DLD1 (cell line): ENCODE measurements around the gene DCTN1.

Experiments used
- in situ Hi-C: cut with HindIII; loops from 2 replicates; pipeline ENCODE4 v1.10.0; 2017; ENCODE audit warnings: low sequenced_read_pairs

Gene DCTN1

GRCh38 chr2:74414441-74414840 is 34.3 kb upstream of the DCTN1 start:
- in situ Hi-C loops, result no loop called here

GRCh38 chr2:74413001-74413698 is 33.0 kb upstream of the DCTN1 start:
- in situ Hi-C loops, result no loop called here

DNA sequence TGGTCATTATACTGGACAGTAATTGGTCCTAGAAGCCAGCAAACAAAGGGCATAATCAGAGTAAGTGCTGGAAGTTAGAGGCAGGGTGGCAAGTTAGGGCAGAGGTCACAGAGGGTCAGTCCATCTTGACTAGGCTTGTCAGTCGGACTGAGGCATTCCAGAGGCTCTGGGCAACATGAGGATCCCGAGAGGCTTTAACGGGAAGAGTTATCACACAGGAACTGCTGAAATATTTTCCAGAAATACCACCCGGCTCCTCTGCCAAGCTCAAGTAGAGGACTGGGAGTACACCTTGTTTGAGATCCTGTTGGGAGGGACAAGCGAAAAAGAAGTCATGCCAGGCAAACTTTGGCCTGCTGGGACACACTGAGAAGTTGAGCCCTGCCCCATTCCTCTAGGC is 27.6 kb upstream of the DCTN1 start:
- in situ Hi-C loops, result no loop called here

DNA sequence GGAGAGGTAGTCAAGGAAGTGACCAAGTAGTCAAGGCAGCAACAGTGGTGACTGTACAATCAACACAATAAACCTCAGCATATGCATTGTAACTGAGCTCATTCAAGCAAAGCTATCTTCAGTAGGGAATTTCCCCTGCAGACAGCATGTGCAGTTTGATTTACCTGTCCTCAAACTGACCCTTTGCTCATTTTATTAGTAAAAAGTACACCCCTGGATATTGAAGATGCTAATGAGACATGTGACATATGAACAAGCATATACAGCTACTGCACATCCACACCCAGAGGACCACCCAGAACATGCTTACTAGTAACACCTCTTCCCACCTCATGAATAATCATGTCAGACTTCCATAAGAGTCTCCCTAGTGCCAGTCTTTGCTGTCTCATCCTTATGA is 25.9 kb upstream of the DCTN1 start:
- in situ Hi-C loops, result no loop called here

- in situ Hi-C loops, result no loop called here
These were observed 21.8 kb upstream of the DCTN1 start for GRCh38 chr2:74401891-74402290.

- in situ Hi-C loops, result no loop called here
These were observed 19.7 kb upstream of the DCTN1 start for GRCh38 chr2:74399785-74400184.

DNA sequence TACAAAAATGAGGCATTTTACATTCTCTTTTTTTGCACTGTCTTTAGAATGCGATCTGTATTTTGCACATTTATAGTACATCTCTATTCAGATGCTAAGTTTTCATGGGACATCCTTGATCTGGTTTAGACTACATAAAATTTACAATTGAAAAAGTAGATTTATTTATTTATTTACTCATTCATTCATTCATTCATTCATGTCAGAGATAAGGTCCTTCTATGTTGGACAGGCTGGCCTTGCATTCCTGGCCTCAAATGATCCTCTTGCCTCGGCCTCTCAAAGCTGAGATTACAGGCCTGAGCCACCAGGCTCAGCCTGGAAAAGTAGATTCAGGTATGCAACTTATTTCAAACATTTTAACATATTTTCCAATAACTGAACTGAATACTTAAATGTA is 16.0 kb upstream of the DCTN1 start:
- in situ Hi-C loops, result no loop called here

- in situ Hi-C loops, result no loop called here
These were observed 13.4 kb upstream of the DCTN1 start for GRCh38 chr2:74393525-74393924.

- in situ Hi-C loops, result no loop called here
These were observed 12.3 kb upstream of the DCTN1 start for GRCh38 chr2:74392449-74392743.

DNA sequence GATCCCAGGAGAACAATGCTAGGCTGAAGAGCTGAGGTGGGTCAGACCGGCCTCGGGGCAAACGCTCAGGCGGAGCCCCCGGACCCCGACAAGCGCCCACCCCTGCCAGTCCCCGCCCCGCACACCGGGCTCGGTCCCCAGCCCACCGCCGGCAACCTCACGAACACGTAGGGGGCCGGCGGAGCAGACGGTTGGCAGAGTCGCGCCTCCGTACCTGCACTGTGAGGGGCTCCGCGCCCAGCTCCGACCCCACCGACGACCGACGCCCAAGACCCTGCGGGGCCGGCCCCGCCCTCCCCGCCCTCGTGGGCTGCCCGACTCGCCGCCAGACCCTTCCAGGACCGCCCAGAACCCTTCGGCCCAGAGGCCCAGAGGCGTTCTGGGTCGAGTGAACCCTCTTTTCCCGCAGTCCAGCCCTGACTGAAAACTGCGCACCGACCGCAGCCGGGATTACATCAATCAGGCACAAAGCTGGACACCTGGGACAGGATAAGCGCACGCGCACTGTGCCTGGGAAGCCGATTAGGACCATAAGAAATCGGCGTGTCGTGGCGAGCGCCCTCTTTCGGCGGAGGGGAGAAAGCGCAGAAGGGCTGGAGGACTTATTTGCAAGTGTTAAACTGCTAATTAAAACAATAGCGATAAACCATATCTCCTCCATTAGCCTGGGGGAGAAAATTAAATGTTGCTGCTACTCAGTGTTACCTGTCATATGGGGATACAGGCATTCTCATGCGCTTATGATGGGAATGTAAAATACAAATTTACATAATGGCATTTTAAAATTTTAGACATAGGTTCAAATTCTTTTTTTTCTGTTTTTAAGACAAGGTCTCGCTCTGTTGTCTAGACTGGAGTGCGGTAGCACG is 11.7 kb upstream of the DCTN1 start:
- in situ Hi-C loops, result no loop called here

- in situ Hi-C loops, result no loop called here
These were observed 11.1 kb upstream of the DCTN1 start for GRCh38 chr2:74391209-74391579.

DNA sequence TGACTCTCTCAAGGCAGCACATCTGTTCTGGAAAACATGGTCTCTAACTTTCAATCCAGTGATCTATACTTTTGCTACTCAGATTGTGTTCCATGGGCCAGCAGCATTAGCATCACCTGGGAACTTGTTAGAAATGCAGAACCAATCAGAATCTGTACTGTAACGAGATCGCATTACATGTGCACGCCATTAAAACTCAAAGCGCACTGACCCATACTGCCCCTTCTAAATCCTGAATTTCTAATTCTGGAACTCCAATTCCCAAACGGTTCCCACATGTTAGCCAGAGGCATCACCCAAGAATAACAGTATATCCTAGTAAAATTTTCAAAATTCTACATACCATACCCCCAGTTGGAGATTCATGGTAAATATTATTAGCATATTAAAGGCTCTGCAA is 10.5 kb upstream of the DCTN1 start:
- in situ Hi-C loops, result no loop called here

GRCh38 chr2:74387346-74387745 is 7.2 kb upstream of the DCTN1 start:
- in situ Hi-C loops, result no loop called here

- in situ Hi-C loops, result no loop called here
These were observed 5.3 kb upstream of the DCTN1 start for GRCh38 chr2:74385396-74385795.

DNA sequence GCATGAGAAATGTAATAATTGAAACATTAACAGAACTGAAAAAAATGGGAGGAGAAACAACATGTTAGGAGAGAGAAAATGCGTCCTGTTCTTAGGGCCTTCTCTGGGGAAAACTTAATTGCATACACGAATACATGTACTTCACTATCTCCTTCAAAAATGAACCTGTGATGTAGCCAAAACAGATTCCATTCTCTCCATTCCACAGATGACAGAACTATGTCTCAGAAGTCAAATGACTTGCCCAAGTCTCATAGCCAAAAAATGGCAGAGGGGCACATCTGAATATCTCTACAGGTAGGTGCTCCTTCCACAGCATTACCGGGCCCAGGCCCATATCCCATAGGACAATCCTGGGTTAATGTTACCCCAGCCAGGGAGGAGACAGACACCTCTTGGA is 3.9 kb upstream of the DCTN1 start:
- in situ Hi-C loops, result no loop called here

GRCh38 chr2:74383254-74383653 is 3.1 kb upstream of the DCTN1 start:
- in situ Hi-C loops, result no loop called here

GRCh38 chr2:74381751-74382150 is 1.6 kb upstream of the DCTN1 start:
- in situ Hi-C loops, result no loop called here

DNA sequence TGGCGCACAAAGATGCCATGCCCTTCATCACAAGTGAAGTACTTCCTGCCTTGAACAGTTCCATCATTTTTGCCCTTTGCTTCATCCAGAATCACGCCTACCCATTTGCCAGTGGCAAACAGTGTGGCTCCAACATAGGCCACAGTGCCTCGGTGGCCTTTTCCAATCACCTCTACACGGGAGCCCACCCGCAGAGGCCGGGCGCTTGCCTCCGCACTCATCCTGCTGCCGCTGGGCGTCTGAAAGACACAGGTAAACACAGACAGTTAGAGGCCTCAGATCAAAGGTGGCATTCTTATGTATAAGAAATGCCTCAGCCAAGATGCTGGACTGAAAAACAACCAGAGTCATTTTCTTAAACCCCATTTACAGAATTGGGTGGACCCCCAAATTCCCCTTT is 2.1 kb downstream of the DCTN1 start:
- in situ Hi-C loops, result no loop called here

- in situ Hi-C loops, result no loop called here
These were observed 4.3 kb downstream of the DCTN1 start for GRCh38 chr2:74375838-74376237.

DNA sequence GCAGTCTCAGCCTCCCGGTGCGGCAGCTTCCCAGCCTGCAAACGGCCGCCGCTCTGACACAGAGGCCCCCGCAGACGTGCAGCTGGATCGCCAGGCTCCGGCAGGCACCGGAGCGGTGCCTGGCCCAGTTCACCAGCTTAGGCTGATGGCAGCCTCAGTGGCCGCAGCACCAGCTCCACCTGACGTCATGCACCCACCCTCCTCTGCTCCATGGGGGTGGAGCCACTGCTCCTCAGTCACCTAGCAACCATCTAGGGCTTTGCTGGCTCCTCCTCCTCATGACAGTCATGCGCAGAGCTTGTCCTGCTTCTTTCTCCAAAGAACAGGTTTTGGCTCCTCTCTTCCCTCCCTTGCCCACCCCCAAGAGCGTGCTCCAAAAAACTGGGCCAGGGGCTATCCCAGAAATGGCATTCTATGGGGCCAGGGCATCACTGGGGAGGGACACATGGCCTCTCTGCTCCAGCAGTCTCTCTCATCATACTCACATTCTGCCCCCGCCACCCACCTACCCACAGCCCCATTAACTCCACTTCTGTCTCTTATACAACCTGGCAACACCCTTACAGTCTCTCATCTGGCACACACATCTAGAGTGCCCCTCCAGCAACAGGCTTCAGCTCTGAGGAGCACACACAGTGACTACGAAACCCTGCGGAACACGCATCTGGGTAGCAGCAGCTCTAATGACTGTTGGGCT is 5.5 kb downstream of the DCTN1 start:
- in situ Hi-C loops, result no loop called here

- in situ Hi-C loops, result no loop called here
These were observed 6.1 kb downstream of the DCTN1 start for GRCh38 chr2:74373985-74374384.

GRCh38 chr2:74373221-74373676 is 6.9 kb downstream of the DCTN1 start:
- in situ Hi-C loops, result no loop called here
